Body of pancreas (tissue), 4 donors: ENCODE measurements around the gene KCNJ10. TPM values are rescaled to one million over a fixed set of nuclear protein-coding genes. Genes with fewer than 3 reads are reported as not detected.

Experiments
- ATAC-seq: fragments of 150-250 bp; one replicate; pipeline ENCODE4 v1.9.1; 2016
- DNase-seq, 4 donors: peaks; one replicate each; pipeline ENCODE4 v3.0.0-alpha.2; 2019
- H3K27ac ChIP-seq, 4 donors: fragments of 200-600 bp; sonication (generic); 1 replicate in 3 of 4; 2 replicates in 1 of 4; pipeline versions ENCODE4 v1.5.1 to v1.6.1; 2016 to 2019; ENCODE audit warnings: mild to moderate bottlenecking in 1 of 4, mixed read lengths in 1 of 4, moderate library complexity in 1 of 4
- H3K27me3 ChIP-seq, 2 donors: fragments of 200-600 bp; sonication (generic); one replicate each; pipeline ENCODE4 v1.6.0; 2016; ENCODE audit warnings: mild to moderate bottlenecking in 1 of 2
- H3K36me3 ChIP-seq, 2 donors: fragments of 200-600 bp; sonication (generic); replicated peaks in 1 of 2; 2 replicates each; pipeline ENCODE4 v1.5.1; 2016; ENCODE audit warnings: low read depth in 2 of 2; ENCODE audit not compliant: insufficient read depth in 1 of 2
- H3K4me1 ChIP-seq: fragments of 200-600 bp; sonication (generic); one replicate; pipeline ENCODE4 v1.6.0; 2016
- H3K4me3 ChIP-seq, 2 donors: fragments of 200-600 bp; sonication (generic); 1 replicate in 1 of 2; 2 replicates in 1 of 2; pipeline ENCODE4 v1.5.1; 2016 to 2019
- H3K9me3 ChIP-seq, 3 donors: fragments of 200-600 bp; sonication (generic); 1 replicate in 2 of 3; 2 replicates in 1 of 3; pipeline ENCODE4 v1.5.1; 2016
- POLR2A ChIP-seq, 3 donors: fragments of 450-650 bp; IDR thresholded peaks; one replicate each; pipeline ENCODE4 v1.6.1; 2016; ENCODE audit warnings: antibody characterized with exemption in 3 of 3, mild to moderate bottlenecking in 2 of 3
- WGBS, 2 donors: methylation state at CpG; one replicate each; pipeline ENCODE4 v1.1.5; 2017; 5-methylcytosine and 5-hydroxymethylcytosine counted together
- intact Hi-C: fragments of 100-400 bp; cut with DNase I; formaldehyde crosslinking; loops from one replicate; pipeline ENCODE4 v1.15.1; 2023
- total RNA-seq, 2 donors: library from RNA; depleted of rRNA; stranded (reverse); fragments of >200 nt; gene quantifications; one replicate each; pipeline ENCODE4 v1.1.0, GENCODE V29; 2016
- TF ChIP-seq, protein P1 (sequence below), 7 experiments: fragments of 450-650 bp in 4 of 7; fragments of 200-600 bp in 3 of 7; sonication (generic) in 3 of 7; IDR thresholded peaks; one replicate each; pipeline ENCODE4 v1.5.1; 2016 to 2019; ENCODE audit warnings: antibody characterized with exemption in 7 of 7

Gene KCNJ10
- total RNA-seq, 2 donors from 2014 or later, result not detected

- ATAC-seq, result no peak
- Histone ChIP-seq H3K4me3 (no peak overlapping the region), H3K36me3 (no peaks in the 10 kb centered on the region), H3K4me1 (no peaks in the 10 kb centered on the region), H3K9me3 (no peaks in the 10 kb centered on the region), H3K27me3 (no peaks in the 10 kb centered on the region), H3K27ac (no peak overlapping the region)
- DNase-seq, result no peak
- TF ChIP-seq POLR2A (IDR thresholded peaks at IDR 0.05), result no peak
- TF ChIP-seq, protein P1, sequence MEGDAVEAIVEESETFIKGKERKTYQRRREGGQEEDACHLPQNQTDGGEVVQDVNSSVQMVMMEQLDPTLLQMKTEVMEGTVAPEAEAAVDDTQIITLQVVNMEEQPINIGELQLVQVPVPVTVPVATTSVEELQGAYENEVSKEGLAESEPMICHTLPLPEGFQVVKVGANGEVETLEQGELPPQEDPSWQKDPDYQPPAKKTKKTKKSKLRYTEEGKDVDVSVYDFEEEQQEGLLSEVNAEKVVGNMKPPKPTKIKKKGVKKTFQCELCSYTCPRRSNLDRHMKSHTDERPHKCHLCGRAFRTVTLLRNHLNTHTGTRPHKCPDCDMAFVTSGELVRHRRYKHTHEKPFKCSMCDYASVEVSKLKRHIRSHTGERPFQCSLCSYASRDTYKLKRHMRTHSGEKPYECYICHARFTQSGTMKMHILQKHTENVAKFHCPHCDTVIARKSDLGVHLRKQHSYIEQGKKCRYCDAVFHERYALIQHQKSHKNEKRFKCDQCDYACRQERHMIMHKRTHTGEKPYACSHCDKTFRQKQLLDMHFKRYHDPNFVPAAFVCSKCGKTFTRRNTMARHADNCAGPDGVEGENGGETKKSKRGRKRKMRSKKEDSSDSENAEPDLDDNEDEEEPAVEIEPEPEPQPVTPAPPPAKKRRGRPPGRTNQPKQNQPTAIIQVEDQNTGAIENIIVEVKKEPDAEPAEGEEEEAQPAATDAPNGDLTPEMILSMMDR (IDR thresholded peaks at IDR 0.05), result no peak
- 25 to 26% methylated on average over 6 of the region's 6 CpGs for WGBS, 2 donors
- intact Hi-C loops, result no loop called here
These were observed 47.3 kb downstream of the KCNJ10 start for GRCh38 chr1:160022330-160023310.

DNA sequence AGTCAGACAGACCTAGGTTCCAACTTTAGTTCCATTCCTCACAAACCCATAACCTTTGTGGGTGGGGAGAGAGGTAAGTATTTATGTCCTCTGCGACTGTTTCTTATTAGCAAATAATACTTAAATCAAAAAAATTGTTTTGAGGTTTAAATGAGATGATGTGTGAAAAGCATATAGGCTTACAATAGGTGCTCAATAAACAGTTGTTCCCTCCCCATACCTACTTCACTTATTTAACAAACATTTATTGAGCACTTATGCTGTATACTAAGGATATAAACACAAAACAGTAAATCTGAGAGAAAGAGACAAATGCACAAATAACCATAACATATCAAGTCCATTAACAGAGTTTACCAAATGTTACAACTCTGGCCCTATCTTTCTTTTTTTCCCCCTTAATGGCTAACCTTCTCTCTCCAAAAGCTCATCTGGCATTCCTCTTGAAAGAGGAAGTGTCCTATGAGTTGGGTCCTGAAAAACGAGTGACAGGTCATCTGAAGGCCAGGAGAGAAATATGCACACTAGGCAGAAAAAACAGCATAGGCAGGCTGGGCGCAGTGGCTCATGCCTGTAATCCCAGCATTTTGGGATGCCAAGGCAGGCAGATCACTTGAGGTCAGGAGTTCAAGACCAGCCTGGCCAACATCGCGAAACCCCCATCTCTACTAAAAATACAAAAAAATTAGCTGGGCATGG, 48.4 kb downstream of the KCNJ10 start:
- H3K9me3 ChIP-seq, result no peaks in the 10 kb centered on the region
- H3K4me1 ChIP-seq, result no peaks in the 10 kb centered on the region
- 69 to 80% methylated on average over 5 of the region's 5 CpGs for WGBS, 2 donors
- intact Hi-C loops, result no loop called here
- H3K36me3 ChIP-seq, result no peaks in the 10 kb centered on the region
- H3K4me3 ChIP-seq, result no peak overlapping the region
- H3K27me3 ChIP-seq, result no peaks in the 10 kb centered on the region
- TF ChIP-seq, protein P1 (IDR thresholded peaks at IDR 0.05), result no peak
- no peak overlapping the region for H3K27ac ChIP-seq
- DNase-seq (no peak), ATAC-seq (no peak)

DNA sequence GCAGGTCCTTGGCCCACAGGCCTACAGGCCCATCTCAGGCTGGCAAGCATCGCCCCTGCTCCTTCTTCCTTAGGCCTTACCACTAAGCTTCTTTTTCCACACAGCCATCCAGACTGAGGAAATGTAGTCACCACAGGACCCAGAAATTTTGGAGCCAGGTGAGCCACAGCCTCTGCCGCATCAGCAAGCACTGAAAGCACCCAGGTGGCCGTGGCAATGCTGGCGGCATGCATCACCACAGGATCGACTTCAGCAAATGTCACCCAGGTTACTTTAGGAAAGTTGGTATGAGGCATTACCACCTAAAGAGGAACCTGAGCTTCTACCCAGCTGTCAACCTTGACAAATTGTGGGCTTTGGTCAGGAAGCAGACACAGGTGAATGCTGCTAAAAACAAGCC, 49.8 kb downstream of the KCNJ10 start:
- no peak for ATAC-seq
- intact Hi-C loops, result no loop called here
- no peak overlapping the region for H3K4me3 ChIP-seq

DNA sequence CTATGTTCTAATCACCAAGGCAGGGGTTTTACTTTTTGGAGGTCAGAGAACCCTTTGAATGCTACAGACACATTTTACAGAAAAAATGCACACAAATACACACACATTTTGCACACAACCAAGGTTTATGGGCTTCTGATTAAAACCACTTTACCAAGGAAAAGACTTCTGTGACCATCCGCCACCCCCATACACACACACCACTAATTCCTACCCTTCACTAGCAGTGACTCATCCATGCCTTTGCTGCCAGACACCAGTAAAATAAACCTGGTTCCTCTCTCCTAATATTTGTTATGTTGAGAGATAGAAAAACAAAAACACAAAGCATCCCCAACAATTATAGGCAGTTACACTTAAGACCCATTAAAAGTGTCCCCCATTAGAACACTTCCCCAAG, 51.1 kb downstream of the KCNJ10 start:
- ATAC-seq (no peak), DNase-seq (no peak)
- no peak overlapping the region for H3K27ac ChIP-seq
- H3K4me3 ChIP-seq, result no peak overlapping the region
- no peaks in the 10 kb centered on the region for H3K27me3 ChIP-seq
- TF ChIP-seq POLR2A (IDR thresholded peaks at IDR 0.05), result no peak
- TF ChIP-seq, protein P1 (IDR thresholded peaks at IDR 0.05), result no peak
- no peaks in the 10 kb centered on the region for H3K4me1 ChIP-seq
- 77 to 80% methylated on average over 1 of the region's 1 CpG for WGBS, 2 donors
- H3K36me3 ChIP-seq, result no peaks in the 10 kb centered on the region
- H3K9me3 ChIP-seq, result no peaks in the 10 kb centered on the region
- intact Hi-C loops, result no loop called here

More for the DNA sequence above, 49.8 kb downstream of the KCNJ10 start:
- Histone ChIP-seq H3K9me3 (no peaks in the 10 kb centered on the region), H3K36me3 (no peaks in the 10 kb centered on the region), H3K4me1 (no peaks in the 10 kb centered on the region), H3K27me3 (no peaks in the 10 kb centered on the region), H3K27ac (no peak overlapping the region)
- no peak for DNase-seq
- WGBS, 2 donors, result 75 to 80% methylated on average over 5 of the region's 5 CpGs
- TF ChIP-seq POLR2A (IDR thresholded peaks at IDR 0.05), result no peak

GRCh38 chr1:160018347-160018746, 51.6 kb downstream of the KCNJ10 start:
- Histone ChIP-seq H3K4me3 (no peak overlapping the region), H3K36me3 (no peaks in the 10 kb centered on the region), H3K27me3 (no peaks in the 10 kb centered on the region), H3K9me3 (no peaks in the 10 kb centered on the region), H3K27ac (no peak overlapping the region), H3K4me1 (no peaks in the 10 kb centered on the region)
- 62 to 79% methylated on average over 3 of the region's 3 CpGs for WGBS, 2 donors
- ATAC-seq (no peak), DNase-seq (no peak)
- intact Hi-C loops, result no loop called here
- no peak for TF ChIP-seq POLR2A (IDR thresholded peaks at IDR 0.05)
- TF ChIP-seq, protein P1 (IDR thresholded peaks at IDR 0.05), result no peak
